Lung (tissue), 12 donors: ENCODE data around the gene SLC9A6. TPM values are rescaled to one million over a fixed set of nuclear protein-coding genes. Genes with fewer than 3 reads are reported as not detected.
"Not testable (repeated sequence)": the region's sequence is repeated elsewhere in the genome, so short reads cannot be mapped to it uniquely, and the experiment has no call there.

Experiments
- ATAC-seq: fragments of 200-7000 bp; cut with Tn5 transposase; one replicate; pipeline ENCODE4 v1.9.1; 2020; ENCODE audit warnings: moderate number of reproducible peaks; ENCODE audit not compliant: insufficient read depth, low FRiP score
- DNase-seq, 3 donors: peaks; one replicate each; pipeline ENCODE4 v3.0.0-alpha.2; 2013 to 2017
- H3K27ac ChIP-seq, 2 donors: one replicate each; pipeline ENCODE4 v1.5.1; 2013; ENCODE audit warnings: mild to moderate bottlenecking in 2 of 2, moderate library complexity in 2 of 2, control low read depth in 1 of 2, inconsistent platforms in 1 of 2, low read depth in 1 of 2, low read length in 1 of 2
- H3K27me3 ChIP-seq, 3 donors: one replicate each; pipeline ENCODE4 v1.5.1; 2013; ENCODE audit warnings: low read length in 2 of 3; ENCODE audit not compliant: control insufficient read depth in 3 of 3, insufficient read depth in 3 of 3
- H3K36me3 ChIP-seq, 4 donors: one replicate each; pipeline ENCODE4 v1.5.1; 2013; ENCODE audit warnings: low read length in 4 of 4, mild to moderate bottlenecking in 1 of 4, moderate library complexity in 1 of 4; ENCODE audit not compliant: control insufficient read depth in 4 of 4, insufficient read depth in 4 of 4
- H3K4me1 ChIP-seq, 5 donors: one replicate each; pipeline ENCODE4 v1.5.1; 2013; ENCODE audit warnings: low read length in 5 of 5, mild to moderate bottlenecking in 2 of 5, moderate library complexity in 1 of 5; ENCODE audit not compliant: control insufficient read depth in 5 of 5, insufficient read depth in 5 of 5
- H3K4me3 ChIP-seq: one replicate; pipeline ENCODE4 v1.5.1; 2013; ENCODE audit warnings: mild to moderate bottlenecking, control low read depth, moderate library complexity
- H3K9ac ChIP-seq, 2 donors: one replicate each; pipeline ENCODE4 v1.5.1; 2013; ENCODE audit warnings: low read length in 2 of 2, control low read depth in 1 of 2; ENCODE audit not compliant: insufficient read depth in 1 of 2
- H3K9me3 ChIP-seq, 4 donors: one replicate each; pipeline ENCODE4 v1.5.1; 2013; ENCODE audit warnings: low read length in 3 of 4, mild to moderate bottlenecking in 1 of 4, moderate library complexity in 1 of 4; ENCODE audit not compliant: control insufficient read depth in 4 of 4, insufficient read depth in 3 of 4
- WGBS, 2 donors: extraction: QIAGEN DNeasy Blood & Tissue Kit; methylation state at CpG; one replicate each; pipeline ENCODE4 v1.1.7; 2013; 5-methylcytosine and 5-hydroxymethylcytosine counted together
- polyA plus RNA-seq, 2 donors: library from polyadenylated mRNA; stranded (reverse); fragments of 200-250 nt; gene quantifications; one replicate each; pipeline ENCODE4 v1.2.1, GENCODE V29; 2013
- total RNA-seq, 2 donors: library from RNA; depleted of rRNA in 1 of 2; stranded (reverse); fragments of >200 nt in 1 of 2; gene quantifications; one replicate each; pipeline ENCODE4 v1.2.1, GENCODE V29; 2014 to 2021
- TF ChIP-seq, protein P1 (sequence below): IDR thresholded peaks from 2 replicates; pipeline ENCODE4 v1.5.1; 2012; ENCODE audit warnings: mild to moderate bottlenecking; ENCODE audit errors: control extremely low read depth, extremely low read depth
- donor health status: control.
- donor health status: control.
- donor health status: Bipolar disorder and iron deficiency.
- donor health status: healthy.
- donor health status: DM: yes; HTN: yes; CAD: no.

Gene SLC9A6
- total and polyA plus RNA-seq, 4 donors: 8.0 to 19.2 (median 12.1) TPM

DNA sequence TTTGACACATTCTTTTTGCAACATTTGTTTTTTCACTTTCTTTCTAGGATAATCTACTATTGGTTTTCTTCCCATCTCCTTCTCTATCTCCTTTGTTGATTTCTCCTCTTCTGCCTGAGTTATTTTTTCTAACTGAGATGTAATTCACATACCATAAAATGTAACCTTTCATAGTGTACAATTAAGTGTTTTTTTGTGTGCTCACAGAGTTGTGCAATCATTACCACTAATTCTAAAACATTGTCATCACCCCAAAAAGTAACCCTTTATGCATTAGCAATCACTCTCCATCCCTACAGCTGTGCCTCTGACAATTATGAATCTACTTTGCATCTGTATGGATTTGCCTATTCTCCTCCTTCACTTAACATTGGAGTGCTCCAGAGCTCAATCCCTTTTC is 95.5 kb downstream of the SLC9A6 start:
- Histone ChIP-seq H3K9me3 (peaks cover 0 to 4% (median 0%) of the 10 kb centered on the region in 4 donors), H3K27ac (no peak overlapping the region), H3K36me3 (no peaks in the 10 kb centered on the region), H3K4me3 (no peak overlapping the region), H3K4me1 (no peaks in the 10 kb centered on the region), H3K9ac (no peak overlapping the region), H3K27me3 (peaks cover 0 to 10% (median 7%) of the 10 kb centered on the region in 3 donors)
- ATAC-seq (no peak), DNase-seq (no peak)
- TF ChIP-seq, protein P1, sequence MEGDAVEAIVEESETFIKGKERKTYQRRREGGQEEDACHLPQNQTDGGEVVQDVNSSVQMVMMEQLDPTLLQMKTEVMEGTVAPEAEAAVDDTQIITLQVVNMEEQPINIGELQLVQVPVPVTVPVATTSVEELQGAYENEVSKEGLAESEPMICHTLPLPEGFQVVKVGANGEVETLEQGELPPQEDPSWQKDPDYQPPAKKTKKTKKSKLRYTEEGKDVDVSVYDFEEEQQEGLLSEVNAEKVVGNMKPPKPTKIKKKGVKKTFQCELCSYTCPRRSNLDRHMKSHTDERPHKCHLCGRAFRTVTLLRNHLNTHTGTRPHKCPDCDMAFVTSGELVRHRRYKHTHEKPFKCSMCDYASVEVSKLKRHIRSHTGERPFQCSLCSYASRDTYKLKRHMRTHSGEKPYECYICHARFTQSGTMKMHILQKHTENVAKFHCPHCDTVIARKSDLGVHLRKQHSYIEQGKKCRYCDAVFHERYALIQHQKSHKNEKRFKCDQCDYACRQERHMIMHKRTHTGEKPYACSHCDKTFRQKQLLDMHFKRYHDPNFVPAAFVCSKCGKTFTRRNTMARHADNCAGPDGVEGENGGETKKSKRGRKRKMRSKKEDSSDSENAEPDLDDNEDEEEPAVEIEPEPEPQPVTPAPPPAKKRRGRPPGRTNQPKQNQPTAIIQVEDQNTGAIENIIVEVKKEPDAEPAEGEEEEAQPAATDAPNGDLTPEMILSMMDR: no peak

DNA sequence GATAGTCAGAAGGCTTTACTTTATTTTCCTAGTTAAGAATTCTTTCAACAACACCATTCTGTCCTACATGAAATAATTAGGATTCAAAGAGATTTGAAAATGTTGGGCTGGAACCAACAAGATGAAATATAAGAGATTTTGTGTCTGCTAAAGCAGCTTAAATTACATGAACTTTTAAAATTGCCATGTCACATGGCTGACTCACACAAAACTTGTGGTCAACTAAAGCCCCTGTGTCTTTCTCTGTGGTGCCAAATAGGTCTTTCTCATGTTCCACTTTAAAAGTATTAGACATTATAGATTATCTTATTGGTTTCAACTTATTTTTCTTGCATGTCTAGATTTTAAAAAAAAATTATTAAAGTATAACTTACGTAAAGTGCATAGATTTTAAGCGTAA is 101.3 kb downstream of the SLC9A6 start:
- DNase-seq: no peak

DNA sequence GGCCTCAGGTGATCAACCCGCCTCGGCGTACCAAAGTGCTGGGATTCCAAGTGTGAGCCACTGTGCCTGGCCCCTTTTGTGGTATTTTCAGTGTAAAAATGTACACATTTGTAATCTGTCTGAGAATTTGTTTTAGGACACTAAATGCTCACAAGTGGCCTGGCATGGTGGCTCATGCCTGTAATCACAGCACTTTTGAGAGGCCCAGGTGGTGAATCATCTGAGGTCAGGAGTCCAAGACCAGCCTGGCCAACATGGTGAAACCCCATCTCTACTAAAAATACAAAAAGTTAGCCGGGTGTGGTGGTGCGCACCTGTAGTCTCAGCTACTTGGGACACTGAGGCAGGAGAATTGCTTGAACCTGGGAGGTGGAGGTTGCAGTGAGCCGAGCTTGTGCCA is 106.7 kb downstream of the SLC9A6 start:
- ATAC-seq, H3K9me3 ChIP-seq, H3K27me3 ChIP-seq, H3K27ac ChIP-seq, H3K4me3 ChIP-seq, DNase-seq, H3K9ac ChIP-seq, H3K4me1 ChIP-seq, H3K36me3 ChIP-seq: not testable (repeated sequence)
- 91 to 98% methylated on average over 5 to 6 of the region's 6 CpGs for WGBS, 2 donors

More for the DNA sequence above, 101.3 kb downstream of the SLC9A6 start:
- Histone ChIP-seq H3K36me3 (no peaks in the 10 kb centered on the region), H3K9ac (no peak overlapping the region), H3K27ac (no peak overlapping the region), H3K27me3 (no peaks in the 10 kb centered on the region), H3K4me3 (no peak overlapping the region), H3K4me1 (no peaks in the 10 kb centered on the region), H3K9me3 (peaks cover 0 to 2% (median 0%) of the 10 kb centered on the region in 4 donors)
- TF ChIP-seq, protein P1: no peak
- 90 to 94% methylated on average over 2 of the region's 2 CpGs for WGBS, 2 donors
- no peak for ATAC-seq

DNA sequence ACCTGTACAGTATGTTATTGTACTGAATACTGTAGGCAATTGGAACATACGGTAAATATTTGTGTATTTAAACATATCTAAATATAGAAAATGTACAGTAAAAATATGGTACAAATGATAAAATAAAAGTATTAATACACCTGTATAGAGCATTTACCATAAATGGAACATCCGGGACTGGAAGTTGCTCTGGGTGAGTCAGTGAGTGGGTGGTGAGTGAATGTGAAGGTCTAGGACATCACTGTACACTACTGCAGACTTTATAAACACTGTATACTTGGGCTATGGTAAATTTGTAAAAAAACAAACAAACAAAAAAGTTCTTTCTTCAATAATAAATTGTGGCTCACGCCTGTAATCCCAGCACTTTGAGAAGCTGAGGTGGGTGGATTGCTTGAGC is 109.7 kb downstream of the SLC9A6 start:
- Histone ChIP-seq H3K4me3 (no peak overlapping the region), H3K36me3 (no peaks in the 10 kb centered on the region), H3K9me3 (no peaks in the 10 kb centered on the region), H3K27ac (no peak overlapping the region), H3K9ac (no peak overlapping the region), H3K27me3 (peaks cover 0 to 5% (median 0%) of the 10 kb centered on the region in 3 donors), H3K4me1 (no peaks in the 10 kb centered on the region)
- ATAC-seq: no peak
- no peak for DNase-seq
- 73 to 91% methylated on average over 3 of the region's 3 CpGs for WGBS, 2 donors
- TF ChIP-seq, protein P1: no peak

Other genes starting within 250 kb of the SLC9A6 start
- under 1 TPM in 1 of 2 donors, not detected in 1; 0.31 TPM for gene CT45A3, start 217.2 kb upstream of the SLC9A6 start, total RNA-seq
- not detected for gene CT45A3, start 217.2 kb upstream of the SLC9A6 start, polyA plus RNA-seq
- gene CT45A5, start 199.9 kb upstream of the SLC9A6 start, total RNA-seq: under 1 TPM in 1 of 2 donors, not detected in 1; 1.00 TPM
- gene CT45A5, start 199.9 kb upstream of the SLC9A6 start, polyA plus RNA-seq: not detected
- not detected for gene CT45A6, start 182.6 kb upstream of the SLC9A6 start, total RNA-seq
- gene CT45A6, start 182.6 kb upstream of the SLC9A6 start, polyA plus RNA-seq: not detected
- not detected for gene CT45A2, start 165.4 kb upstream of the SLC9A6 start, total RNA-seq
- gene CT45A2, start 165.4 kb upstream of the SLC9A6 start, polyA plus RNA-seq: not detected
- gene CT45A7, start 148.2 kb upstream of the SLC9A6 start, total RNA-seq: not detected
- gene CT45A7, start 148.2 kb upstream of the SLC9A6 start, polyA plus RNA-seq: not detected
- not detected for gene CT45A8, start 130.9 kb upstream of the SLC9A6 start, total RNA-seq
- gene CT45A8, start 130.9 kb upstream of the SLC9A6 start, polyA plus RNA-seq: not detected
- not detected for gene CT45A9, start 113.6 kb upstream of the SLC9A6 start, total RNA-seq
- gene CT45A9, start 113.6 kb upstream of the SLC9A6 start, polyA plus RNA-seq: not detected
- gene CT45A10, start 92.0 kb upstream of the SLC9A6 start, total RNA-seq: not detected
- not detected for gene CT45A10, start 92.0 kb upstream of the SLC9A6 start, polyA plus RNA-seq
- gene SAGE1, start 91.7 kb upstream of the SLC9A6 start, total RNA-seq: not detected
- gene SAGE1, start 91.7 kb upstream of the SLC9A6 start, polyA plus RNA-seq: not detected
- gene MMGT1, start 11.4 kb upstream of the SLC9A6 start, total RNA-seq: 10 to 100 TPM; 24.3 to 24.6 TPM
- gene MMGT1, start 11.4 kb upstream of the SLC9A6 start, polyA plus RNA-seq: 10 to 100 TPM in 1 of 2 donors, 1 to 10 TPM in 1; 3.2 to 13.6 TPM
- gene FHL1, start 162.1 kb downstream of the SLC9A6 start, total RNA-seq: 100 to 1,000 TPM; 210 to 313 TPM
- gene FHL1, start 162.1 kb downstream of the SLC9A6 start, polyA plus RNA-seq: 10 to 100 TPM; 49.6 to 90.5 TPM